D721Med (cell line): ENCODE data around the gene GPI.

Source experiments
- DNase-seq: peaks from one replicate; pipeline ENCODE4 v3.0.0; 2011; ENCODE audit warnings: low spot score; ENCODE audit not compliant: insufficient read length
- FAIRE-seq: peaks from 2 replicates; lab custom pipeline; 2011; peaks lifted over from hg19 to GRCh38; lab: Jason Lieb, UNC
- CTCF ChIP-seq: IDR thresholded peaks from 2 replicates; pipeline ENCODE4 v1.5.1; 2012; ENCODE audit warnings: mild to moderate bottlenecking, control low read depth; ENCODE audit not compliant: insufficient read depth; ENCODE audit errors: missing control alignments

The GPI gene

GRCh38 chr19:34351382-34351826, 13.6 kb upstream of the GPI start:
- no peak for TF ChIP-seq CTCF
- FAIRE-seq, result no peak
- no peak for DNase-seq

GRCh38 chr19:34353546-34353945, 11.4 kb upstream of the GPI start:
- FAIRE-seq (no peak), DNase-seq (no peak)
- no peak for TF ChIP-seq CTCF

GRCh38 chr19:34355201-34355600, 9.8 kb upstream of the GPI start:
- FAIRE-seq (no peak), DNase-seq (no peak)
- no peak for TF ChIP-seq CTCF

GRCh38 chr19:34356875-34357274, 8.1 kb upstream of the GPI start:
- no peak for FAIRE-seq
- DNase-seq, result no peak
- no peak for TF ChIP-seq CTCF

GRCh38 chr19:34357431-34357830, 7.6 kb upstream of the GPI start:
- TF ChIP-seq CTCF, result no peak
- FAIRE-seq, result no peak
- no peak for DNase-seq

- FAIRE-seq, result no peak
- peak; percentile 95 for DNase-seq
- TF ChIP-seq CTCF, result peak; percentile 51
These were observed 5.6 kb upstream of the GPI start for GRCh38 chr19:34359140-34359953.

- FAIRE-seq, result no peak
- DNase-seq, result no peak
- no peak for TF ChIP-seq CTCF
These were observed 5.1 kb upstream of the GPI start for GRCh38 chr19:34359954-34360315.
